Stimulated activated CD8-positive, alpha-beta memory T cell treated with anti-CD3 and anti-CD28 coated beads, Interleukin-12 subunit alpha, Interleukin-12 subunit beta, amount 100 ng/mL, for 24 hours (primary cell): ENCODE measurements around the gene SERPINH1.

Experiments
- DNase-seq: peaks from one replicate; pipeline ENCODE4 v3.0.0-alpha.2; 2020; ENCODE audit errors: extremely low read depth

Gene SERPINH1

DNA sequence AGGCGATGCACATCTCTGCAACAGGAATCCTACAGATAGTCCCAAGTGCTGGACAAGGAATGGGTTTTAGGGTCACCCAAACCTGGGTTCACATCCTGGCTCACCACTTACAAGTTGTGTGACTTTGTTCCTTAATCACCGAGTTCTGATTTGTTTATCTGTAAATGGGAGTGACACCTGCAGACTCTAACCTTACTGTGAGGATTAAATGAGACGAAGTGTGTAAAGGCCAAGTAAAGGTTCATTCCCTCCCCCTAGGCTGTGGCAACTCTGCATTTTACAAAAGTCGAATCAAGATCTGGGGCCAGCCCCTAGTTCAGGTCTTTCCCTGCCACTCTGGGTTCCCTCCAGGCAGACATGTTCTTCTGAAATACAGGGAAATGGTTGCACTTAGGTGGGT is 34.9 kb downstream of the SERPINH1 start:
- DNase-seq, result no peak

DNA sequence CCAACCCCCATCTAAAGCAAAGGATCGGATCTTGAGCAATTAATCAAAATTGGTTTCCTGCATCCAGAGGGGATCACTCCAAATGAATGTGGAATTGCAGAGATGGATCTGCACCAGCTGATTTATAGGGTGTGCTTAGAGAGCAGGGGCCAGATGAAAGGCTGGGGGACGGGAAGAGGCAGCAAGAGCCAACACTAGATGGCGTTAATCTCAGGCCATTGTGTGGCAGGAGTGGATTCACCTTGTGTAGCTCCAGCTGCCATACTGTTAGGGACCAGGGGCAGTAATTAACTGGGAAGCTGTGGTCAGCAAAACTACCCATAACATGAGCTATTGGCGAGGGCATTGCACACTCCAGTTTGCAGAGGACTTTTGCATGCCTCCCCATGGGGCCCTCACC is 35.6 kb downstream of the SERPINH1 start:
- DNase-seq, result no peak

GRCh38 chr11:75598264-75598663 is 36.2 kb downstream of the SERPINH1 start:
- no peak for DNase-seq

DNA sequence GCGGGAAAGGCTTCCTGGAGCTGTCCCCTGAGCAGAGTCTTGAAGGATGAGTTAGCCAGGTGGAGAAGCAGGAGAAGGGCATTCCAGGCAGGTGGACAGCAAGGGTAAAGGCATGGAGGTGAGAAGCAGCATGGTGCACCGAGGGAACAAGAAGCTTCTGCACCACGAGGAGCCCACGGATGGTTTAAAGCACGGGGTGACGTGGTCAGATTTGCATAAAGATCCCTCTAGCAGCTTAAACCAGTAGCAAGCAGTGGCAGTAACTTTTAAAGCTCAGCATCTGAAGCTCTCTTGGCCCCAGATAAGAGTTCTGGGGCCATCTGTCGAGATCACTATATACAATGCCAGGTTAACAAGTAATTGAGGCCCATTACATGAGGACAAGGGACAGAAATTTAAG is 36.8 kb downstream of the SERPINH1 start:
- no peak for DNase-seq

DNA sequence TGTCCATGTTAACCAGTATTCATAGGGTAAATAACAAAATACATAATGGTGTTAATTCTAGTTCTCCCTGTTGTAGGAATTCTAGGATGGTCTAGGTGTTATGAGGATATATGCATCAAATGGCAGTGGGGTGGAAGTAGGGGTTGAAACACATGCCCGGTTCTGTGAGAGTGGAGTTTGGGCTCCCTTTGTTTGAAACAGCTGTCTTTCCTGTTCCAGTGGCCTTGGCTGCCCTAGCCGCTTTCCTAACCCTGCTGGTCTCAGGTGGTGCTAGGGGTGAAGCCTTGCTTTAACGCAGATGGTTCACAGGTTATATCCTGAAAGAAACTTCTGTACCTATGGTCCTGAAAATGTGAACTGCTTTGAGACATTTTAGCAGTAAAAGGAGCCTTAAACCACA is 38.3 kb downstream of the SERPINH1 start:
- DNase-seq, result no peak

DNA sequence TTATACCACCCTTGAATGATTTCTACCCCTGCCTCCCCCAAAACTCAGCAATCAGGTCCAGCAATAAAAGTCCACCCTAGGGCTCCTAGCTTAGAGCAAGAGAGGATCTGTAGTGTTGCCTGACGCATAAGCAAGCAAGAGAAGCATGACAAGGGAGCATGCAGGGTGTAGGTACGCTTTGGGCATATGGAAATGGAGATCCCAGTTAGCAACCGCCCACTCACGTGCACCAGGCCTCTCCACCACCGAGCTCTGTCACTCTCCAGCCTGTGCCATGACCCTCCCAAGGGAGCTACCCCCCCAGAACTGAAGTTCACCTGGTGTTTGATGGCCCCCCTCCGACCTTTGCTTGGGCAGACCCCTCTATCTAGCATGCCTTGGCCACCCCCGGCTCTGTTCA is 39.4 kb downstream of the SERPINH1 start:
- DNase-seq, result no peak

GRCh38 chr11:75602951-75603350 is 40.9 kb downstream of the SERPINH1 start:
- DNase-seq, result no peak

DNA sequence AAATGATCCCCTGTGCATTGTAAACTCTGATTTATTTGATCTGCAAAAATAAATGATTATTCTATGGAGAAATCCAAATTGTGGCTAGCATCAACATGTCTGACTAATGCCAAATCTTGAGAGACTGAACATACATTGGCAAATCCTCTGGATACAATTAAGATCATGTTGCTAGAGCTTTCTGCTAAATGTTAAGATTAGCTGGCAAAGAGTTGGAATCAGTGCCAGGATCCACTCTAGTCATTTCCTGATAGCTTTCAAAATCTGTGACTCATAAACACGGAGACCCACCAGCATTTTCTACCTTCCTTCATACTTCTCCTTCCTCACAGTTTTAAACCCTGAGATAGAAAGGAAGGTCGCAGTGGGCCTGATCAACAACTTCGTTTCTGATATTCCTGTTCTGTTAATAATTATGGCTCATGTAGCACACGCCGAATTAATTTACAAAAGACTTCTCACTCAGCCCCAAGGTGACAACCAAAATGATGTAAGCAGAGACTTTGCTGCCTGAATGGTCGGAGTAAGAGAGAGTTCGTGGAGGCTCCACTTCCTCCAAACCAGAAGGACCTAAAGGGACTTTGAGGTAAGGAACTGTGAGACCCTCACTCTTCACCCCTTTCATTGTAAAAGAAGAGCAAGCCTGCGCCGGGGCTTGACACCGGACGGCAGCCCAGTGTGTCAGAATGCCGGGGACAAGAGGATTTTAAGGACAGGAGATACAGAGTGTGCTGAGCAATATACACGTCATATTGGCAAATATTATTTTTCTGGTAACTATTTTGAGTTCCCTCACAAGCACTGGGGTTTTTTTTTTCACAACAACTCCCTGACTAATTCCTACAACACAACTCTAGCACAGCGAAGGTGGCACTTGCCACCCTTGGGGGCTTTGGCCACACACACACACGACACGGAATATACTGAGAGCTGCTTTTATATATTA is 42.0 kb downstream of the SERPINH1 start:
- no peak for DNase-seq

- DNase-seq, result no peak
These were observed 44.0 kb downstream of the SERPINH1 start for GRCh38 chr11:75606099-75606498.

GRCh38 chr11:75611823-75612222 is 49.8 kb downstream of the SERPINH1 start:
- no peak for DNase-seq

DNA sequence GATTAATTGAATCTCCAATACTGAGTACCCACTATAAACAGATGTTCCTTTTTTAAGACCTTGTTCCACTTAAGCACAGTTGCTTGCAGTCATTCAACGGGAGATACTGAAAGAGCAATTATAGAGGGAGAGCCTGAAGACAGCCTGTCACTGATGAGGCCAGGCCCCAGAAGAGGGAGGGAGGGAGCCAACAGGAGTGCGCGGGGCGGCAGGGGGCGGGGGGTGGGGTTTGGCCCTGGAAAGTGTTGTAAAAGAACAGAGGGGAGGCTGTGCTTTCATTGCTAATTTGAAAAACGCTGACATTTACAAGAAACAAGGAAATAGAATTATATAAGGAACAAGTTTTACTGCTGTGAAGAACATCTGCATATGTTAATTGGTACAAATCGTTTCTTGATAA is 53.7 kb downstream of the SERPINH1 start:
- DNase-seq, result no peak

DNA sequence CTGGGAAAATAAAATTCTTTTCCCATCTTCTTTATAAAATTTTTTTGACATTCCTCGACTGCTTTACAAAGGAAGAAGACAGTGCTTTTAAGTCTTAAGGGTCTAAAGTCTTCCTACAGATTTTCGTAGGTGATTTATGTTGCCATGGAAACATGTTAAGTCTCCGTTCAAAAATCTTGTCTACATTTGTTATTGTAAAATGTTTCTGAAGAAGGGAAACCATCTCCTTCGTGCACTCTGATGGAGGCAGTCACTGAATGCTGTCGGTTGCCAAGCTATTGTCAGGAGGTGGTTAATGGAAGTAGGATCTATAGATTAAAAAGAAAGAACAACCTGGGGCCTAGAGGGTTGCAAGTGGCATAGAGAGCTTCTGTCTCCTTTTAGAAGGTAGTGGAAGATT is 54.2 kb downstream of the SERPINH1 start:
- DNase-seq, result no peak
